Measurements from ENCODE around the gene PRSS21.

DNA sequence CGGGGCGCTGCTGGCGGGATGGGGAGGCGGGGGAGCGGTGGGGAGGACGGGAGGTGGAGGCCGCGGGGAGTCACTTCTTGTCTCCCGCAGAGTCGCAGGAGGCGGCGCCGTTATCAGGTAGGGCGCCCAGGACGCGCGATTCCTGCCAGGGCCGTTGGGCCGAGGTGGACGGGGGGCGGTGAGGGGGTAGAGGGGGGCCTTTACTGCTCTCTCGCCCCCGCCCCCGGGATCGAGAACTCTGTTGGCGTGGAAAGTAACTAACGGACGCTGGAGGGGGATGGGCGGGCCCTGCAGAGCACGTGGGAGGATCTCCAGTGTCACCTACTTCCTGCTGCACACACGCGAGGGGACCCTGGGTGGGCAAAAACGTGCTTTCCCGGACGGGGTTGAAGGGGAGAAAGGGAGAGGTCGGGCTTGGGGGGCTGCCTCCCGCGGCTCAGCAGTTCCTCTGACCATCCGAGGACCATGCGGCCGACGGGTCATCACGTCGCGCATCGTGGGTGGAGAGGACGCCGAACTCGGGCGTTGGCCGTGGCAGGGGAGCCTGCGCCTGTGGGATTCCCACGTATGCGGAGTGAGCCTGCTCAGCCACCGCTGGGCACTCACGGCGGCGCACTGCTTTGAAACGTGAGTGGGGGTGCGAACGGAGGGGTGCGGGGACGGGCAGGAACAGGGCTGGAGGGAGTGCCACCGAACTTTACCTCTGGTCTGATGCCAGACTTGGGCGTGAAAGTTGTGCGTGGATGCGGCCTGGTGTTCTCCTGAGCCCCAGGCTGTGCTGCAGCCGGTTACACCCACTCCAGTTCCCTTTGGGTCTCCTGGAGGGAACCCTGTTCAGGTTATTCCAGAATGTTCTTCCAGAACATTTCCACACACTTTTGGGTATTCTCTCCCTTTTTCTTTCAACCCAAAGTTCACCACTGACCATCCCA lies 569 bp downstream of the PRSS21 start:
- TF ChIP-seq, protein P1, sequence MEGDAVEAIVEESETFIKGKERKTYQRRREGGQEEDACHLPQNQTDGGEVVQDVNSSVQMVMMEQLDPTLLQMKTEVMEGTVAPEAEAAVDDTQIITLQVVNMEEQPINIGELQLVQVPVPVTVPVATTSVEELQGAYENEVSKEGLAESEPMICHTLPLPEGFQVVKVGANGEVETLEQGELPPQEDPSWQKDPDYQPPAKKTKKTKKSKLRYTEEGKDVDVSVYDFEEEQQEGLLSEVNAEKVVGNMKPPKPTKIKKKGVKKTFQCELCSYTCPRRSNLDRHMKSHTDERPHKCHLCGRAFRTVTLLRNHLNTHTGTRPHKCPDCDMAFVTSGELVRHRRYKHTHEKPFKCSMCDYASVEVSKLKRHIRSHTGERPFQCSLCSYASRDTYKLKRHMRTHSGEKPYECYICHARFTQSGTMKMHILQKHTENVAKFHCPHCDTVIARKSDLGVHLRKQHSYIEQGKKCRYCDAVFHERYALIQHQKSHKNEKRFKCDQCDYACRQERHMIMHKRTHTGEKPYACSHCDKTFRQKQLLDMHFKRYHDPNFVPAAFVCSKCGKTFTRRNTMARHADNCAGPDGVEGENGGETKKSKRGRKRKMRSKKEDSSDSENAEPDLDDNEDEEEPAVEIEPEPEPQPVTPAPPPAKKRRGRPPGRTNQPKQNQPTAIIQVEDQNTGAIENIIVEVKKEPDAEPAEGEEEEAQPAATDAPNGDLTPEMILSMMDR (IDR thresholded peaks at IDR 0.05) = no peak
- TF ChIP-seq EP300 (IDR thresholded peaks at IDR 0.05) = no peak

Data from tibial nerve (tissue), 4 donors.